ENCODE data around the gene TM6SF1. TPM values are rescaled to one million over a fixed set of nuclear protein-coding genes. Genes with fewer than 3 reads are reported as not detected.

TM6SF1 gene
- total and polyA plus RNA-seq, 2 donors from 2014 or later = 2.6 to 10.4 TPM

GRCh38 chr15:83155942-83156341 lies 48.5 kb downstream of the TM6SF1 start:
- no peak for TF ChIP-seq CTCF (IDR thresholded peaks at IDR 0.05; ENCODE audit: borderline replicate concordance, extremely low read depth, insufficient read depth)
- Histone ChIP-seq H3K4me1 (ENCODE audit: control insufficient read depth in 2 of 3, insufficient read depth in 2 of 3, low read depth in 1 of 3, low read length in 3 of 3) (no peaks in the 10 kb centered on the region), H3K9me3 (ENCODE audit: control insufficient read depth in 2 of 3, insufficient read depth in 1 of 3, low read length in 3 of 3) (no peaks in the 10 kb centered on the region), H3K4me3 (ENCODE audit: low read length in 3 of 3) (no peak overlapping the region), H3K9ac (ENCODE audit: low read length in 3 of 3) (no peak overlapping the region), H3K27me3 (ENCODE audit: control insufficient read depth, insufficient read depth, low read length) (no peaks in the 10 kb centered on the region), H3K36me3 (ENCODE audit: control insufficient read depth in 2 of 3, insufficient read depth in 3 of 3, low read length in 3 of 3) (peaks cover 0 to 5% (median 2%) of the 10 kb centered on the region in 3 donors), H3K27ac (ENCODE audit: low read depth in 2 of 2, low read length in 2 of 2) (no peak overlapping the region)
- intact Hi-C loops (cut with DNase I) = no loop called here
- no peak for DNase-seq
- FAIRE-seq = no peak

GRCh38 chr15:83158393-83158792 lies 50.9 kb downstream of the TM6SF1 start:
- Histone ChIP-seq H3K9me3 (ENCODE audit: control insufficient read depth in 2 of 3, insufficient read depth in 1 of 3, low read length in 3 of 3) (no peaks in the 10 kb centered on the region), H3K9ac (ENCODE audit: low read length in 3 of 3) (no peak overlapping the region), H3K4me1 (ENCODE audit: control insufficient read depth in 2 of 3, insufficient read depth in 2 of 3, low read depth in 1 of 3, low read length in 3 of 3) (no peaks in the 10 kb centered on the region), H3K4me3 (ENCODE audit: low read length in 3 of 3) (no peak overlapping the region), H3K36me3 (ENCODE audit: control insufficient read depth in 2 of 3, insufficient read depth in 3 of 3, low read length in 3 of 3) (peaks cover 0 to 7% (median 2%) of the 10 kb centered on the region in 3 donors), H3K27ac (ENCODE audit: low read depth in 2 of 2, low read length in 2 of 2) (no peak overlapping the region), H3K27me3 (ENCODE audit: control insufficient read depth, insufficient read depth, low read length) (no peaks in the 10 kb centered on the region)
- no peak for DNase-seq
- no peak for TF ChIP-seq CTCF (IDR thresholded peaks at IDR 0.05; ENCODE audit: borderline replicate concordance, extremely low read depth, insufficient read depth)
- intact Hi-C loops (cut with DNase I) = no loop called here
- FAIRE-seq = no peak

GRCh38 chr15:83160741-83161140 lies 53.3 kb downstream of the TM6SF1 start:
- TF ChIP-seq CTCF (IDR thresholded peaks at IDR 0.05; ENCODE audit: borderline replicate concordance, extremely low read depth, insufficient read depth) = no peak
- H3K4me3 ChIP-seq (ENCODE audit: low read length in 3 of 3) = no peak overlapping the region
- H3K9me3 ChIP-seq (ENCODE audit: control insufficient read depth in 2 of 3, insufficient read depth in 1 of 3, low read length in 3 of 3) = no peaks in the 10 kb centered on the region
- H3K9ac ChIP-seq (ENCODE audit: low read length in 3 of 3) = no peak overlapping the region
- no peaks in the 10 kb centered on the region for H3K4me1 ChIP-seq (ENCODE audit: control insufficient read depth in 2 of 3, insufficient read depth in 2 of 3, low read depth in 1 of 3, low read length in 3 of 3)
- H3K27ac ChIP-seq (ENCODE audit: low read depth in 2 of 2, low read length in 2 of 2) = no peak overlapping the region
- H3K27me3 ChIP-seq (ENCODE audit: control insufficient read depth, insufficient read depth, low read length) = no peaks in the 10 kb centered on the region
- intact Hi-C loops (cut with DNase I) = no loop called here
- FAIRE-seq = no peak
- H3K36me3 ChIP-seq (ENCODE audit: control insufficient read depth in 2 of 3, insufficient read depth in 3 of 3, low read length in 3 of 3) = peaks cover 0 to 7% (median 2%) of the 10 kb centered on the region in 3 donors
- DNase-seq = no peak

- peaks cover 0 to 13% (median 5%) of the 10 kb centered on the region in 3 donors for H3K9me3 ChIP-seq (ENCODE audit: control insufficient read depth in 2 of 3, insufficient read depth in 1 of 3, low read length in 3 of 3)
- intact Hi-C loops (cut with DNase I) = no loop called here
- no peak overlapping the region for H3K9ac ChIP-seq (ENCODE audit: low read length in 3 of 3)
- DNase-seq = peak in 1 of 5 donors; percentile 5
- H3K27me3 ChIP-seq (ENCODE audit: control insufficient read depth, insufficient read depth, low read length) = no peaks in the 10 kb centered on the region
- H3K4me3 ChIP-seq (ENCODE audit: low read length in 3 of 3) = no peak overlapping the region
- no peak for TF ChIP-seq CTCF (IDR thresholded peaks at IDR 0.05; ENCODE audit: borderline replicate concordance, extremely low read depth, insufficient read depth)
- H3K4me1 ChIP-seq (ENCODE audit: control insufficient read depth in 2 of 3, insufficient read depth in 2 of 3, low read depth in 1 of 3, low read length in 3 of 3) = no peaks in the 10 kb centered on the region
- no peak overlapping the region for H3K27ac ChIP-seq (ENCODE audit: low read depth in 2 of 2, low read length in 2 of 2)
- FAIRE-seq = no peak
- peaks cover 0 to 3% (median 2%) of the 10 kb centered on the region in 3 donors for H3K36me3 ChIP-seq (ENCODE audit: control insufficient read depth in 2 of 3, insufficient read depth in 3 of 3, low read length in 3 of 3)
These were observed 55.6 kb downstream of the TM6SF1 start for GRCh38 chr15:83163032-83163431.
